HG03565 (cell line): ENCODE data around the gene NMBR.
"Not testable (repeated sequence)": the region's sequence is repeated elsewhere in the genome, so short reads cannot be mapped to it uniquely, and the experiment has no call there.

Experiments used
- ATAC-seq: cut with Tn5 transposase; IDR thresholded peaks from one replicate; pipeline ENCODE4 v1.9.1; 2021; ENCODE audit warnings: mild to moderate bottlenecking, moderate library complexity; ENCODE audit not compliant: unreplicated experiment

The NMBR gene

GRCh38 chr6:142146828-142147662 is at the start of gene NMBR, which contains the start of gene VTA1:
NMBR (minus strand) TSS chr6:142147122; CDS start chr6:142088658, 58,464 bp downstream.
VTA1 (plus strand) TSS chr6:142147263; CDS start chr6:142147288, 25 bp downstream.
- peak; percentile 98 for ATAC-seq

- ATAC-seq: no peak
These were observed 49.1 kb upstream of the NMBR start for GRCh38 chr6:142195862-142196541.

- no peak for ATAC-seq
These were observed 46.7 kb upstream of the NMBR start for GRCh38 chr6:142193621-142194020.

GRCh38 chr6:142192343-142192742 is 45.4 kb upstream of the NMBR start:
- no peak for ATAC-seq

GRCh38 chr6:142189057-142189456 is 42.1 kb upstream of the NMBR start:
- no peak for ATAC-seq

GRCh38 chr6:142188341-142188740 is 41.4 kb upstream of the NMBR start:
- not testable (repeated sequence) for ATAC-seq

- no peak for ATAC-seq
These were observed 40.3 kb upstream of the NMBR start for GRCh38 chr6:142187209-142187608.

GRCh38 chr6:142185641-142186040 is 38.7 kb upstream of the NMBR start:
- no peak for ATAC-seq

- no peak for ATAC-seq
These were observed 37.4 kb upstream of the NMBR start for GRCh38 chr6:142184307-142184706.

GRCh38 chr6:142183351-142183750 is 36.4 kb upstream of the NMBR start:
- ATAC-seq: no peak

GRCh38 chr6:142182004-142182403 is 35.1 kb upstream of the NMBR start:
- no peak for ATAC-seq

- no peak for ATAC-seq
These were observed 31.2 kb upstream of the NMBR start for GRCh38 chr6:142178129-142178528.

- no peak for ATAC-seq
These were observed 27.8 kb upstream of the NMBR start for GRCh38 chr6:142174703-142175102.

GRCh38 chr6:142173980-142174379 is 27.1 kb upstream of the NMBR start:
- ATAC-seq: no peak

GRCh38 chr6:142172758-142173157 is 25.8 kb upstream of the NMBR start:
- no peak for ATAC-seq

GRCh38 chr6:142171351-142171750 is 24.4 kb upstream of the NMBR start:
- no peak for ATAC-seq

- ATAC-seq: no peak
These were observed 20.6 kb upstream of the NMBR start for GRCh38 chr6:142167486-142167885.

GRCh38 chr6:142167071-142167470 is 20.1 kb upstream of the NMBR start:
- ATAC-seq: no peak

- ATAC-seq: no peak
These were observed 18.3 kb upstream of the NMBR start for GRCh38 chr6:142165227-142165626.

- no peak for ATAC-seq
These were observed 15.9 kb upstream of the NMBR start for GRCh38 chr6:142162780-142163179.

GRCh38 chr6:142156758-142157068 is 9.8 kb upstream of the NMBR start:
- not testable (repeated sequence) for ATAC-seq
